NCI-H1417 treated with DMSO at 0.1 percent for 48 hours (cell line): Measurements from ENCODE around the gene TRIM44.

Experiments used
- DNase-seq: peaks from one replicate; lab custom pipeline; 2025; lab: John Stamatoyannopoulos, UW

Gene TRIM44

GRCh38 chr11:35791088-35791958 lies 128.7 kb downstream of the TRIM44 start:
- no peak for DNase-seq

DNA sequence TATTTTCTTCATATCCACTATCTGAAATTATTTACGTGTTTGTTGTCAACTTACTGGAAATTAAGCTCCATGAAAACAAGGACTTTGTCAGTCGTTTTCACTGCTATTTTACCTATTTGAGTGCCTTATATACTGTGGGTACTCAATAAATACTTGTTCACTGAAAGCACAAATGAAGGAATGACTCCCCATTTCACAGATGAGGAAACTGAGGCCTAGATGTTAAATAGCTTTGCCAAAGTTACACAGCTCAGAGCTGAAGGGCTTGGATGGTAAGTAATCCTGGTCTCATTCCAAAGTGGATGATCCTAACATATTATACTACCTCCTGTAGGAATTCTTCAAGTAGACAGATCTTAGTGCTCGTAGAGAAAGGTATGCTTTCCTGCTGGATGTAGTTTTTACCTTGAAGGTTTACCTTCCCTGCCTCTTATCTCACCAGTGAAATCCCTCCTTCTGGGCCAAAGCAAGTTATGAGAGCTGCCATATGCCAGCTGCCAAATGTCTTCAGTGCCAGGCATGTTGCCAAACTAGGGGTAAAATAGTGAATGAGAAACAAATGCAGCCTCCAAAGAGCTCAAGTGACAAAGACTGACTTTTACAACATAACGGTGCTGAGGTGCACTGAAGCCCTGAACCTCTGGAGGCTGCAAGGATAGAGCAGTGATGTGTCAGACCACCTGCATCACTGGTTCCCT lies 129.7 kb downstream of the TRIM44 start:
- no peak for DNase-seq

GRCh38 chr11:35792846-35793192 lies 130.2 kb downstream of the TRIM44 start:
- no peak for DNase-seq

DNA sequence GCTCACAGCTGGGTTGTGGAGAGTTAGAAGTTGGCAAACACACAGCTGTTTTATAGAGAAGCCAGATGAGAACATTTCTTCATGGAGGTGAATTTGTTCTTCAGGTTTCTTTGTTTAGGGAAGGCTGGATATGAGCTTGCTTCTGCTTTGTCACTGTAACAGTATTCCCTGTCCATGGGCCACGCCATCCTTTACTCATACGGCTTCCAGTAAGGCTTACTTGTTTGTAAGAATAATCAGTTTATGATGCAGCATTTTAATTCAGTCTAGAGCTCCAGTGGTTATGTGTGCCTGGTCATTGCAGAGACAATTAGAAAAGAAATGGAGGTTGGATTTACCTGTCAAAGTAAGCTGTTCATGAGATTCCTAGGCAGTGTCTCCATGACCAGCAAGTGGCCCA lies 131.8 kb downstream of the TRIM44 start:
- no peak for DNase-seq

- no peak for DNase-seq
Measured at GRCh38 chr11:35794850-35795249, 132.3 kb downstream of the TRIM44 start.

GRCh38 chr11:35796562-35796961 lies 134.0 kb downstream of the TRIM44 start:
- no peak for DNase-seq

DNA sequence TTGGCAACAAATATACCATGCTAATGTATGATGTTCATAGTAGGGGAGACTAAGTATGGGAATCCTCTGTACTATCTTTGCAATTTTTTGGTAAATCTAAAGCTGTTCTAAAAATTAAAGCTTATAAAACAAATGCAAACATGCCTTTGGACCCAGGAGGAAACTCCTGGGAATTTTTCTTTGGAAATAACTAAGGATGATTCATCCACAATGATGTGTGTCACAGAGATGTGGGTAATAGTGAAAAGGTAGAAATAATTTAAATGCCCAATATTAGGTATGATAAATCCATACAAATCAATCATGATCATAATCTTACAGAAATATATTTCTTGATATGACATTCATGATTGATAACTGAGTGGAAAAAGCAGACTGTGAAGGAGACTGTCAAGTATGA lies 135.8 kb downstream of the TRIM44 start:
- no peak for DNase-seq

- DNase-seq, result no peak
Measured at GRCh38 chr11:35798983-35799382, 136.4 kb downstream of the TRIM44 start.

GRCh38 chr11:35799655-35800054 lies 137.1 kb downstream of the TRIM44 start:
- DNase-seq, result no peak

DNA sequence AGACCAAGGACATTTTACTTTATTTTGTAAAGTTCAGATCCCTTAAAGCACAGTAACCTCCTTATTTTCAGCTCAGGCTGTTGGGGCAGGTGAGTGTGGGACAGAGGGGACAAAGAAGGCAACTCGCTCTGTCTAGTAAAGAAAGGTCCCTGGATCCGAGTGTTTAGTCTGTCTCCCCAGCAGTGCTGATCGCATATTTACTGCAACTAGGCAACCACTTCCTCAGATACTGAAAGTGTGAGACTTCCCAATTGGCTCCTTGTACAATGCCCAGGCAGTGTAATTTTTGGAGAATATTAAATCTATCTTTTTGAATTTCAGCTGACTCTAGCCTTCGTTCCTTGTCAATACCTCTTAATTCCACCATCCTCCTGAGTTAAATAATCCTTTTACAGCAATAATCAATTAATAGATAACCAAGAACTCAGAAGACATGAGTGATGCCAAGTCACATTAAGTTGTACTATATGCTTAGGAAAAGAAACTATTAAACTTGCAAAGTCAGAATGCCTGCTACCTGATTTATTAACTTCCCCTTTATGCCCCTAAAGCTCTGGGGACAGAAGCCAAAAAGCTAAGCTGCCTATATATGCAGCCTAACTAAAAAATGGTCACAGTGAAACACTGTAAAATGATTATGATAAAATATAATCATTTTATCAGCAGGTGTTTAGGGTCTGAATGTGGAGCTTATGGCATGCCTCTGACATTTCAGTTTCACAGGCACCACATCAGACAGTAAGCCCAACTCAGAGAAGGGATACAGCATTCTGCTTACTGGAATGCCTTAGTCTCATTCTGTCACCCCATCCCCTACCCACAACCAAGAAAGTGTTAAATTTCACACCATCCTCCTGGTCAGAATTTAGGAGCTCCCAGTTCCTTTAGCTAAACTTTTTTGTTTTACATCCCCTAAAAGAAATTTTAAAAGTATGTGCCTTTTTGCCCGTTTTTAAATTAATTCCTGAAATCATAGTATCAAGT lies 138.7 kb downstream of the TRIM44 start:
- DNase-seq, result no peak

DNA sequence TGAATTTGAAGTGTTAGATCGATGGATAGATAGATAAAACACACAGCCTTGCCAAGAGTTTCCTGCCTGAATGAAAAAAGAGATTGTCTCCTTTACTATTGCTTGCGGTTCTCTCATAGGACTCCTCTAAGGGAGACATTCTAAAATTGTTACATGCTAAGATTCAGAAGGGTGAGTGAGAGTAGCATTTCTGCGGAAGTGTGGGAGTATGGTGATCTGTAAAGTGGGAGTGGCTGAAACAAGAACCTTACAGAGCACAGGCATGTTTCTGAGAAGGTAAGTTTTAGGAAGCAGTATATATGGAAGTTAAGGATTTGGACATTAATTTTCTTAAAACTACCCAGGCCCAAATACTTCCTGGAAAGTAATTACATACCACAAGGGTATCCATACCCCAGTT lies 139.6 kb downstream of the TRIM44 start:
- DNase-seq, result no peak

- DNase-seq, result no peak
Measured at GRCh38 chr11:35802672-35803071, 140.1 kb downstream of the TRIM44 start.

DNA sequence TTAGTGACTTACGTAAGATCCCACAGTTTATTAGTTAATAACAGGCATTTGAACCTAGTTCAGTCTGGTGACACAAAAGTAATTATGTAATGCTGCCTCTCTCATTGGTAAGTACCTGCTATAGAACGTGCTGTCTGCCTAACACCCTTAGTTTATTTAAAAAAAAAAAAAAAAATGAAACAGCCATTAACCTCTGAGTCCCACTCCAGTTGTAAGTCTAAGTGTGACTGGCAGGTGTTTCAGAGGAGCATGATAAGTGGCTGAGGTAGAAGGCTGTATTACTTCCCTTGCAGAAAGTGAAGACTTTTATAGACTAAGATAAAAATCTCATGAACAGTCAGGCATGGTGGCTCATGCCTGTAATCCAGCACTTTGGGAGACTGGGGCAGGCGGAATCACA lies 140.5 kb downstream of the TRIM44 start:
- no peak for DNase-seq

GRCh38 chr11:35804451-35805040 lies 142.0 kb downstream of the TRIM44 start:
- no peak for DNase-seq

GRCh38 chr11:35809561-35809960 lies 147.0 kb downstream of the TRIM44 start:
- no peak for DNase-seq

DNA sequence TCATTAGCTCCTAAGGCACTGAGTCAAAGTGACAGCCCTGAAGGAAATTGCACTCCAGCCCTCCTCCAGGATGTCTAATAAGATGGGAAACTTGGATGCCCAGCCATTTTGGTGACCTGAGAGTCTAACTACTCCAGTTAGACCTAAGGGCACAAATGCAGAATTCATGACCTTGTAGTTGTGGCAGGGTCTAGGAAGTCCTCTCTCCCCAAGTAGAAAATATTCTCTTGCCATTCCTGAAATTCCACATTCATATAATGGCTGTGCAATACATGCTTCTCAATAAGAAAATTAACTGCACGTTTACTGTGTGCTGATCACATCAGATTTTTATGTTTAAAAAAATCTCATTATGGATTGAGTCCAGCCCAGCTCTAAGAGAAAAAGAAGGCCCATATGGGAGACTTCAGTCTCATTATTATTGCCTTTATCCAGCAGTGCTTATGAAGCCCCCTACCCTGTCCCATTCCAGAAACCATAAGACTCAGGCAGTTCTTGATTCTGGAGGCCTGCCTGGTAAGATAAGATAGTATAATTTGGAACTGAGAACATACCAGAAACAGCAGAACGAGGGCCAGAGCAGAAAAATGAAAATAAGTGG lies 147.6 kb downstream of the TRIM44 start:
- DNase-seq, result no peak

GRCh38 chr11:35811783-35812182 lies 149.2 kb downstream of the TRIM44 start:
- no peak for DNase-seq

DNA sequence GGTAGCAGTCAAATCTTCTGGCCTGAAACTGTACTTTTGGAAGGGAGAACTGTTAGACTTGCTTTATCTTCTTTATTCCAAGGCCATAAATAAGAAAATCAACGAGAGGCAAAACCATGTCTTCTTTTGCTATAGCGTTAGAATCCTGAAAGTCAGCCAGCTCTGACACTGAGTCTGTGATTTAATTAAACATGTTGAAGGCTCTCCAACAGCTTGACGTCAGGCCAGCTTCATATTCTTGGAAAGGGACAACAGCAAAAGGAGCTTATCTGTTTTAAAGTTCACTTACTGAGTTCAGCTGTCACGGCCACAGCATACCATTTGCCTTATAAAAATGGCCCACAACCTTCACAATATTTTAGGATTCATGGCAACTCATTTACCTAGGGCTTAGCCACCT lies 150.3 kb downstream of the TRIM44 start:
- DNase-seq, result no peak

GRCh38 chr11:35814081-35814695 lies 151.6 kb downstream of the TRIM44 start:
- no peak for DNase-seq

- DNase-seq, result no peak
Measured at GRCh38 chr11:35814720-35815305, 152.2 kb downstream of the TRIM44 start.
